NT2/D1 (cell line): ENCODE results near the gene LTC4S.

Experiments used
- DNase-seq: peaks from one replicate; pipeline ENCODE4 v3.0.0-alpha.2; 2011; ENCODE audit warnings: low read depth, low spot score
- H3K27me3 ChIP-seq: 2 replicates; pipeline ENCODE4 v1.6.0; 2011; ENCODE audit warnings: mild to moderate bottlenecking; ENCODE audit not compliant: insufficient read length, insufficient read depth
- H3K36me3 ChIP-seq: 2 replicates; pipeline ENCODE4 v1.6.1; 2011; ENCODE audit warnings: mild to moderate bottlenecking, low read length, mixed read lengths; ENCODE audit not compliant: insufficient read depth, insufficient read length
- H3K4me1 ChIP-seq: 2 replicates; pipeline ENCODE4 v1.5.1; 2011; ENCODE audit not compliant: insufficient read depth, insufficient read length
- H3K4me3 ChIP-seq: 2 replicates; pipeline ENCODE4 v1.5.1; 2011; ENCODE audit warnings: low read depth; ENCODE audit not compliant: insufficient read length
- H3K9ac ChIP-seq: 2 replicates; pipeline ENCODE4 v1.6.0; 2011; ENCODE audit warnings: low read depth; ENCODE audit not compliant: insufficient read length
- H3K9me3 ChIP-seq: 2 replicates; pipeline ENCODE4 v1.5.1; 2011; ENCODE audit warnings: mild to moderate bottlenecking, low read length; ENCODE audit not compliant: insufficient read depth
- SUZ12 ChIP-seq: IDR thresholded peaks from 2 replicates; pipeline ENCODE4 v1.6.1; 2011; ENCODE audit not compliant: insufficient read length, insufficient read depth; ENCODE audit errors: extremely low read depth
- YY1 ChIP-seq: IDR thresholded peaks from 2 replicates; pipeline ENCODE4 v1.6.1; 2011; ENCODE audit not compliant: insufficient read length, insufficient read depth
- ZNF274 ChIP-seq: IDR thresholded peaks from 2 replicates; pipeline ENCODE4 v1.6.1; 2011; ENCODE audit warnings: mild to moderate bottlenecking, low read depth, low read length

LTC4S gene

GRCh38 chr5:179815491-179816249 is 21.9 kb downstream of the LTC4S start:
- TF ChIP-seq ZNF274 (no peak), YY1 (no peak), SUZ12 (no peak)
- Histone ChIP-seq H3K9ac (no peak overlapping the region), H3K4me3 (no peak overlapping the region), H3K27me3 (no peaks in the 10 kb centered on the region), H3K4me1 (peaks cover 14% of the 10 kb centered on the region), H3K9me3 (no peaks in the 10 kb centered on the region), H3K36me3 (peaks cover 31% of the 10 kb centered on the region)
- DNase-seq = no peak

GRCh38 chr5:179816401-179816795 is 22.6 kb downstream of the LTC4S start:
- no peak for DNase-seq
- TF ChIP-seq SUZ12 (no peak), ZNF274 (no peak), YY1 (no peak)
- Histone ChIP-seq H3K4me1 (peaks cover 14% of the 10 kb centered on the region), H3K36me3 (peaks cover 31% of the 10 kb centered on the region), H3K27me3 (no peaks in the 10 kb centered on the region), H3K9me3 (no peaks in the 10 kb centered on the region), H3K4me3 (peak overlapping the region; percentile 40), H3K9ac (peak overlapping the region; percentile 64)

GRCh38 chr5:179816796-179817469 is 23.1 kb downstream of the LTC4S start:
- Histone ChIP-seq H3K27me3 (no peaks in the 10 kb centered on the region), H3K36me3 (peaks cover 31% of the 10 kb centered on the region), H3K9ac (peak overlapping the region; percentile 64), H3K4me1 (peaks cover 14% of the 10 kb centered on the region), H3K4me3 (peak overlapping the region; percentile 40), H3K9me3 (no peaks in the 10 kb centered on the region)
- DNase-seq = no peak
- TF ChIP-seq ZNF274 (no peak), SUZ12 (no peak), YY1 (no peak)

- no peaks in the 10 kb centered on the region for H3K27me3 ChIP-seq
- no peak for DNase-seq
- H3K9me3 ChIP-seq = no peaks in the 10 kb centered on the region
- H3K36me3 ChIP-seq = peaks cover 31% of the 10 kb centered on the region
- TF ChIP-seq YY1 = no peak
- no peak for TF ChIP-seq ZNF274
- H3K4me3 ChIP-seq = peak overlapping the region; percentile 40
- peak overlapping the region; percentile 64 for H3K9ac ChIP-seq
- H3K4me1 ChIP-seq = peaks cover 15% of the 10 kb centered on the region
Measured at GRCh38 chr5:179817470-179817840, 23.7 kb downstream of the LTC4S start.

GRCh38 chr5:179817890-179818745 is 24.3 kb downstream of the LTC4S start:
- no peak for DNase-seq
- peaks cover 19% of the 10 kb centered on the region for H3K4me1 ChIP-seq
- H3K9me3 ChIP-seq = no peaks in the 10 kb centered on the region
- H3K4me3 ChIP-seq = peak overlapping the region; percentile 34
- TF ChIP-seq ZNF274 (no peak), YY1 (no peak), SUZ12 (no peak)
- H3K36me3 ChIP-seq = peaks cover 33% of the 10 kb centered on the region
- H3K27me3 ChIP-seq = no peaks in the 10 kb centered on the region
- H3K9ac ChIP-seq = peak overlapping the region; percentile 72

- Histone ChIP-seq H3K36me3 (peaks cover 33% of the 10 kb centered on the region), H3K4me1 (peaks cover 20% of the 10 kb centered on the region), H3K4me3 (peak overlapping the region; percentile 34), H3K9me3 (no peaks in the 10 kb centered on the region), H3K27me3 (no peaks in the 10 kb centered on the region), H3K9ac (peak overlapping the region; percentile 72)
- DNase-seq = no peak
- no peak for TF ChIP-seq SUZ12
- no peak for TF ChIP-seq ZNF274
- TF ChIP-seq YY1 = no peak
Measured at GRCh38 chr5:179818746-179819295, 25.0 kb downstream of the LTC4S start.
